Muscle of leg (tissue), 11 donors: Measurements from ENCODE around the gene RAMP1. TPM values are rescaled to one million over a fixed set of nuclear protein-coding genes. Genes with fewer than 3 reads are reported as not detected.
A peak's percentile ranks its signal among the peaks of the same experiment; 100 is the strongest.
"Not testable (repeated sequence)": the region's sequence is repeated elsewhere in the genome, so short reads cannot be mapped to it uniquely, and the experiment has no call there.

Source experiments
- DNase-seq: peaks from one replicate; pipeline ENCODE4 v3.0.0; 2013
- H3K27ac ChIP-seq: one replicate; pipeline ENCODE4 v1.5.1; 2013; ENCODE audit warnings: mild to moderate bottlenecking, low read length, control low read depth
- H3K27me3 ChIP-seq: one replicate; pipeline ENCODE4 v1.6.1; 2013; ENCODE audit warnings: low read length; ENCODE audit not compliant: control insufficient read depth, insufficient read depth
- H3K36me3 ChIP-seq: one replicate; pipeline ENCODE4 v1.6.1; 2013; ENCODE audit warnings: low read length; ENCODE audit not compliant: control insufficient read depth, insufficient read depth
- H3K4me1 ChIP-seq: one replicate; pipeline ENCODE4 v1.6.1; 2013; ENCODE audit warnings: low read length; ENCODE audit not compliant: control insufficient read depth, insufficient read depth
- H3K4me3 ChIP-seq: one replicate; pipeline ENCODE4 v1.5.1; 2013; ENCODE audit warnings: low read length, control low read depth
- H3K9me3 ChIP-seq: replicated peaks from 2 replicates; pipeline ENCODE4 v1.6.1; 2013; ENCODE audit warnings: low read depth, low read length; ENCODE audit not compliant: control insufficient read depth
- WGBS: methylation state at CpG from one replicate; pipeline ENCODE4 v1.1.5; 2013; ENCODE audit warnings: missing lambda C conversion rate; ENCODE audit not compliant: insufficient coverage; 5-methylcytosine and 5-hydroxymethylcytosine counted together
- polyA plus RNA-seq, 8 donors: library from polyadenylated mRNA; unstranded; fragments of 120-200 nt; gene quantifications; one replicate each; pipeline versions ENCODE4 v1.2.1 to v1.2.3, GENCODE V29; 2013; ENCODE audit warnings: inconsistent platforms in 1 of 8, low replicate concordance in 1 of 8; ENCODE audit not compliant: insufficient read length in 8 of 8, insufficient read depth in 1 of 8
- total RNA-seq: library from RNA; stranded (reverse); fragments of 120-200 nt; gene quantifications from one replicate; pipeline ENCODE4 v1.2.4, GENCODE V29; 2013

RAMP1 gene
- total and polyA plus RNA-seq, 9 donors, result 25.7 to 62.6 (median 41.9) TPM

DNA sequence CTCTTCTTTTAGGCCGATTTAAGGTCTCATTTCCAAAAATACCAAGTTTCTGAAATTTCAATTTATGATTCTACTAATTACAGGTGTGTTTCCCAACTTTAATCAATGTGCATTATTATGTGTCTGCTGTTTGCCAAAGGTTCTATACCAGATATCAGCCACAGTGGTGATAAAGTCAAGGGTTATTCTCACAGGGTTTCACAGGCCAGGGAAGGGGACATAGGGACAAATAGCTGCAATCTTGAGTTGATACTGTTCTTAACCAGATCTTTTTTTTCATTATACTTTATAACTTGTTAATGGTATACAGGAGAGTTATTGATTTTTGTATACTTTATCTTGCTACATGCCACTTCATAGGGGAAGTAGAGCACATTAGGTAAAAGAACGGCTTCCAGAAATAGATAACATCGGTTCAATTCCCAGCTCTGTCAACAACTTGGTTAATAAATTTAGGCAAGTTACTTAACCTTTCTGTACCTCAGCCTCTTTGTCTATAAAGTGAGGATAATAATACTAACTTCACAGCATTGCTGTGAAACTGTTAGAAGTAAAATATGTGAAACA is 31.9 kb upstream of the RAMP1 start:
- Histone ChIP-seq H3K27ac (no peak overlapping the region), H3K36me3 (no peaks in the 10 kb centered on the region), H3K4me1 (no peaks in the 10 kb centered on the region), H3K9me3 (no peaks in the 10 kb centered on the region), H3K27me3 (no peaks in the 10 kb centered on the region), H3K4me3 (no peak overlapping the region)
- no CpG with 5 or more reads among the region's 3 CpGs for WGBS
- DNase-seq, result no peak

DNA sequence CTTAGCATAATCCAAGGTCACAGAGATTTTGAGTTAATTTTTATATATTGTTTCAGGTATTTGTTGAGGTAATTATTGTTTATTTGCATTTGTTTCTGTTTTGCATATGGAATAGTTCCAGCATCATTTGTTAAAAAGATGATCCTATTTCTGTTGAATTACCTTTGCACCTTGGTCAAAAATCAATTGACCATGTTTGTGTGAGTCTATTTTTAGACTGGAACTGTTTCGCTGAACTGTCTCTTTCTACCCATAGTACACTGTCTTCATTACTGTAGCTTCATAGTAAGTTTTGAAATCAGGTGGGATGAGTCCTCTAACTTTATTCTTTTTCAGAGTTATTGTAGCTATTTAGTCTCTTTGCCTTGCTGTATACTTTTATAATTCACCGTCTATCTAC is 28.9 kb upstream of the RAMP1 start:
- no CpG with 5 or more reads among the region's 2 CpGs for WGBS
- Histone ChIP-seq H3K4me1 (no peaks in the 10 kb centered on the region), H3K9me3 (no peaks in the 10 kb centered on the region), H3K27ac (no peak overlapping the region), H3K4me3 (no peak overlapping the region), H3K36me3 (no peaks in the 10 kb centered on the region), H3K27me3 (no peaks in the 10 kb centered on the region)
- no peak for DNase-seq

DNA sequence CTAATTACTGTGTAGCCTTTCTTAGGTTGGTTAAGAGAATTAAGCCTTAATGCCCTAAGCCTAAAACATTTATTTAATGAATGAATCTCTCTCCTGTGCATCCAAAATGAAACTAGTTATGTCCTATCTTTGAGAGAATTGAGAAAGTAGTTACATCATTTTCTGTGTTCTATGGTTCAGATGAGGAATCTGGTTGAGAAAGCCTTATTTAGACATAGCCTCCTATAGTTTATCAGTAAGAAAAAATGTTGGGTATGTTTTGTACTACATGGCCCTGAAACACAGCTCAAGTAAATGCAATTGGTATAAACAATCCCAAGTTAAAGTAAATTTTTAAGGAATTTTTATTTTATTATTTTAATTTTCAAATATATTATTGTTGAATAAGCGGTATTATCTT is 25.9 kb upstream of the RAMP1 start:
- Histone ChIP-seq H3K36me3 (no peaks in the 10 kb centered on the region), H3K4me1 (no peaks in the 10 kb centered on the region), H3K4me3 (no peak overlapping the region), H3K27me3 (no peaks in the 10 kb centered on the region), H3K27ac (no peak overlapping the region), H3K9me3 (no peaks in the 10 kb centered on the region)
- WGBS, result no CpG with 5 or more reads among the region's 1 CpG
- DNase-seq, result no peak

DNA sequence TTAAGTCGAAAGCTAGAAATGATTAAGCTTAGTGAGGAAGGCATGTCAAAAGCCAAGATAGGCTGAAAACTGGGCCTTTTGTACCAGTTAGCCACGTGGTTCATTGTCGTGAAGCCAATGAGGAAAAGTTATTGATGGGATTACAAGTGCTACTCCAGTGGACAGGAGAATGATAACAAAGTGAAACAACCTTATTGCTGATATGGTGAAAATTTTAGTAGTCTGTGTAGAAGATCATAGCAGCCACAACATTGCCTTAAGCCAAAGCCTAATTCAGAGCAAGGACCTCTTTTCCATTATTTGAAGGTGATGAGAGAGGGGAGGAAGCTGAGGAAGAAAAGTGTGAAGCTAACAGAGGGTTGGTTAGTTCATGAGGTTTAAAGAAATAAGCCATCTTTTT is 24.1 kb upstream of the RAMP1 start:
- WGBS, result 87% methylated on average over 3 of the region's 3 CpGs

DNA sequence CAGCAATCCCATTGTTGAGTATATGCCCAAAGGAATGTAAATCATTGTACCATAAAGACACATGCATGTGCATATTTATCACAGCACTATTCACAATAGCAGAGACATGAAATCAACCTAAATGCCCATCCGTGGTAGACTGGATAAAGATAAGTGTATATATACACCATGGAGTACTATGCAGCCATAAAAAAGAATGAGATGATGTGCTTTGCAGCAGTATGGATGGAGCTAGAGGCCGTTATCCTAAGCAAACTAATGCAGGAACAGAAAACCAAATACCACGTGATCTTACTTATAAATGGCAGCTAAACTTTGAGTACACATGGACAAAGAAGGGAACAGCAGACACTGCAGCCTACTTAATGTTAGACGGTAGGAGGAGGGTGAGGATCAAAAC is 18.4 kb upstream of the RAMP1 start:
- no peak overlapping the region for H3K27ac ChIP-seq
- no peak for DNase-seq

More for the DNA sequence above, 24.1 kb upstream of the RAMP1 start:
- Histone ChIP-seq H3K36me3 (no peaks in the 10 kb centered on the region), H3K27ac (no peak overlapping the region), H3K9me3 (no peaks in the 10 kb centered on the region), H3K4me1 (no peaks in the 10 kb centered on the region), H3K4me3 (no peak overlapping the region), H3K27me3 (no peaks in the 10 kb centered on the region)
- no peak for DNase-seq

DNA sequence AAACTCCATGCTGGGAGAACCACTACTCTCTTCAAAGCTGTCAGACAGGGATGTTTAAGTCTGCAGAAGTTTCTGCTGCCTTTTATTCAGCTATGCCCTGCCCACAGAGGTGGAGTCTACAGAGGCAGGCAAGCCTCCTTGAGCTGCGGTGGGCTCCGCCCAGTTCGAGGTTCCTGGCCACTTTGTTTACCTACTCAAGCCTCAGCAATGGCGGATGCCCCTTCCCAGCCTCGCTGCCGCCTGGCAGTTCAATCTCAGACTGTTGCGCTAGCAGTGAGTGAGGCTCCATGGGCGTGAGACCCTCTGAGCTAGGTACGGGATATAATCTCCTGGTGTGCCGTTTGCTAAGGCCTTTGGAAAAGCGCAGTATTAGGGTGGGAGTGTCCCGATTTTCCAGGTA is 10.5 kb upstream of the RAMP1 start:
- H3K9me3 ChIP-seq, H3K4me3 ChIP-seq, H3K4me1 ChIP-seq, H3K27me3 ChIP-seq, H3K27ac ChIP-seq, H3K36me3 ChIP-seq, DNase-seq: not testable (repeated sequence)
- 94% methylated on average over 8 of the region's 12 CpGs for WGBS

More for the DNA sequence above, 18.4 kb upstream of the RAMP1 start:
- Histone ChIP-seq H3K36me3 (no peaks in the 10 kb centered on the region), H3K4me1 (no peaks in the 10 kb centered on the region), H3K27me3 (no peaks in the 10 kb centered on the region), H3K9me3 (no peaks in the 10 kb centered on the region), H3K4me3 (no peak overlapping the region)
- no CpG with 5 or more reads among the region's 4 CpGs for WGBS

DNA sequence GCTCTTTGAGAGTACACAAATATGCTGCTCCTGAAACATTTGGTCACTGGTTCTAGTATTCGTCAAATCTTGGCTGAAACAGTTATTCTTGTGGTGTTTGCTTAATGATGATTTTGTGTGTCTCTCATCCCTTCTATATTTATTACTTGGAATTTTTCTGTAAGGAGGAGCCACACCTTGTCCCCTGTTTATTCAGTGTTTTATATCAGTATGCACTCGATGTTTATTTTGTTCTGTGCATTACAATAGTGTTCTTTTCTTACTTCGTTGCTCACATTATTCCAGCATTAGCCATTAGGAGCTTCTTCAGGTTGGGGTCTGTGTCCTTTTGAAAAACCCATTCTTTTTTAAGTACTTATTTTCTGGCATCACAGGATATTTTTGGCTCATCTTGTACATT is 5.1 kb upstream of the RAMP1 start:
- no CpG with 5 or more reads among the region's 3 CpGs for WGBS
- H3K4me1 ChIP-seq, result peaks cover 12% of the 10 kb centered on the region
- H3K36me3 ChIP-seq, result no peaks in the 10 kb centered on the region
- H3K9me3 ChIP-seq, result peaks cover 1% of the 10 kb centered on the region
- no peak for DNase-seq
- H3K4me3 ChIP-seq, result no peak overlapping the region
- peaks cover 13% of the 10 kb centered on the region for H3K27me3 ChIP-seq
- no peak overlapping the region for H3K27ac ChIP-seq

DNA sequence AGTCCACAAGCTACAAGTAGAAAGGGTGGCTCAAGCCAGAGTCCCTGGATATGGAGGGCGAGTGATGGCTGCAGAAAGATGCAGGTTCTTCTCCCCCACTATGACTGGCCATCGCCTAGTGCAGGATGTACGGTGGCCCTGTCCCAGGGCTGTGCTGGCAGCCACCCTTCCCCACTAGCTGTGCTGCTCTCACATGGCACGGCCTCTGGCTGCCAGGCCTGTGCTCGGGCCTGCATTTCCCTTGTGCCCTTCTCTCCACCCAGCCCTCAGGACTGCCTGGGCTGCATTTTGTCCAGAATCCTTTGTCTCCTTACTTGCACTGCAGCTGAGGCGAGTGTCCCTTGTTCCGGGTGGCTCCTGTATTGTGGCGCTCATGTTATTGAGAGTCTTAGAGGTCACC is 1.6 kb upstream of the RAMP1 start:
- WGBS, result 64% methylated on average over 7 of the region's 8 CpGs
- no peaks in the 10 kb centered on the region for H3K9me3 ChIP-seq
- peaks cover 35% of the 10 kb centered on the region for H3K27me3 ChIP-seq
- no peak overlapping the region for H3K27ac ChIP-seq
- no peaks in the 10 kb centered on the region for H3K36me3 ChIP-seq
- no peak overlapping the region for H3K4me3 ChIP-seq
- DNase-seq, result no peak
- H3K4me1 ChIP-seq, result peaks cover 12% of the 10 kb centered on the region

DNA sequence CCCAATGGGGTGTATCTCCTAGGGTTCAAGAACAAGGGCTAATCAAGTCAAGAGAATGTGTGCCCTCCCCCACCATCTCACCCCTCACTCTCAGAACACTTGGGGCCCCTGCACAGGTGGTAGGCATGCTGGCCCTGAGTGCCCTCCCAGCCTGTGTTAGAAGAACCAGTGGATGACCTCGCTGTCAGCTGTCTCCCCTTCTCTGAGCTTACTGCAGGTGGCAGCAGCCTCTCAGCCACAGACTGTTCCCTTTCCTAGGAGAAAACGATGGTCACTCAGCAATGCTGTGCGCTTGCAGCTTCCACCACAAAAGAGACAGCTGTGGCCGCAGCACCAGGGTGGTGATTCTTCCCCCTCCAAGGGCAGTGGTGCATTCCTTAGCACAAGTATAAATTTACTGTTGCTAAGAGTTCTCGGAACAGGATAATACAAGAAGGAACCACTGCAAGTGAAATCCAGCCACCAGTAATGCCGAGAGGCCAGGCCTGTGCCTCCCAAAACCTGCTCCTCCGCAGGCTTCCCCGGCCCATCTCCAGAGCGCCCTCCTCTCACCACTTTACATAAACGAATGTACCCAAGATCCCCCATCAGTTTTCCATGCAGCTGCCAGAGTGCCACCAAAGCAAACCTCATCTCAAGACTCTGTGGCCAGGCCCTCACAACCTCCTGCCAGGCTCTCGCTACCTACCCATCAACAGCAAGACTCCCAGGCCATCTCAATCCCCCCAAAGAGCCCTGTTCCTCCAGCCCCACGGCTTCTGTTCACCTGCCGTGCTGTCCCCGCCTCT is 935 bp upstream of the RAMP1 start:
- no peak overlapping the region for H3K4me3 ChIP-seq
- peak overlapping the region; percentile 29 for H3K27ac ChIP-seq
- peak; percentile 86 for DNase-seq
- H3K9me3 ChIP-seq, result no peaks in the 10 kb centered on the region
- WGBS, result 47% methylated on average over 11 of the region's 14 CpGs
- H3K36me3 ChIP-seq, result no peaks in the 10 kb centered on the region
- peaks cover 12% of the 10 kb centered on the region for H3K4me1 ChIP-seq
- peaks cover 35% of the 10 kb centered on the region for H3K27me3 ChIP-seq

DNA sequence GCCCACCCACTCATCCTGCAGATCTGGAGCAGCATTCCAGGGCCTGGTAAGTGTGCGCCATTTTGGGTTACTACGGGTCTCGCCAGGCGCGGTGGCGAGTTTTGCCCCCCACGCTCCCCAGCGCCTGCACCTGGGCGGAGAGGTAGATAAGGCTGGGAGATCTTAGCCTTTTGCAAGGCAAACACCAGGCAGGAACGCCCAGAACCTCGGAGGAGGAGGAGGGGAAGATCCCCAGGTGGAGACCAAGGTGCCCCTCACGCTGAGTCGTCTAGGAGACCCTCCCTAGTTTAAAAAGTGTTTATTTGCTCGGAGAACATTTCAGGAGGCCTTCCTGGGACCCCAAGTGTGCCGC is 365 bp upstream of the RAMP1 start:
- Histone ChIP-seq H3K27me3 (peaks cover 35% of the 10 kb centered on the region), H3K4me3 (peak overlapping the region; percentile 15), H3K27ac (peak overlapping the region; percentile 29), H3K9me3 (no peaks in the 10 kb centered on the region), H3K36me3 (no peaks in the 10 kb centered on the region), H3K4me1 (peaks cover 12% of the 10 kb centered on the region)
- no peak for DNase-seq
- WGBS, result 40% methylated on average over 14 of the region's 15 CpGs
